GM23248 (cell line): ENCODE results near the gene RPP25L.

Experiments used
- EZH2 ChIP-seq: fragments of 200-600 bp; sonication (generic); IDR thresholded peaks from 2 replicates; pipeline ENCODE4 v1.6.1; 2018; ENCODE audit warnings: antibody characterized with exemption, mild to moderate bottlenecking; ENCODE audit not compliant: insufficient read depth, poor library complexity, severe bottlenecking
- EZH2phosphoT487 ChIP-seq: fragments of 200-600 bp; sonication (generic); IDR thresholded peaks from 2 replicates; pipeline ENCODE4 v1.6.1; 2018; ENCODE audit warnings: antibody characterized with exemption, moderate library complexity, mild to moderate bottlenecking, low read depth; ENCODE audit not compliant: insufficient read depth

DNA sequence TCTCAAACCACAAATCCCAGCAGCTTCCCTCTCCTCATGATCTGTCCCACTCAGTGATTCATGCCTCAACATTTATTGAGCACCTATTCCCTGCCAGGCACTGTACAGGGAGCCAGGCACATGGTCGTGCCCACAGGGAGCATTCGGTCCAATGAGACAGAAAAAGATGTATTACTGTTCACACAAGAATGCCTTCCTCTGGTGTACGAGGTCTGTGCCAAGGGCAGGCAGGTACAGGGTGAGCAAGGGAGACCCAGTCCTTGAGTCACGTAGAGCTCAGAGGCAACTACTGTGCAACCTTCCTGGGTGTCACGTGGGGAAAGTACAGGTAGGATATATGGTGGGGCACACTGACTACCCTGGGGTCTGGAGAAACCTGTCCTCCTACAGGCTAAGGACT is 26.9 kb downstream of the RPP25L start:
- no peak for TF ChIP-seq EZH2phosphoT487
- no peak for TF ChIP-seq EZH2
